Astrocyte of the spinal cord (primary cell): ENCODE results near the gene HPX.

Experiments used
- DNase-seq: peaks from one replicate; pipeline ENCODE4 v3.0.0; 2011; ENCODE audit warnings: low read depth, low spot score
- H3K4me3 ChIP-seq: 2 replicates; pipeline ENCODE4 v1.5.1; 2011; ENCODE audit warnings: low read depth, mild to moderate bottlenecking, low read length, moderate library complexity
- CTCF ChIP-seq: IDR thresholded peaks from 2 replicates; pipeline ENCODE4 v1.5.1; 2012; ENCODE audit warnings: low read depth, mild to moderate bottlenecking, low read length, inconsistent platforms
- in situ Hi-C: cut with HindIII; loops from 2 replicates; pipeline ENCODE4 v1.10.0; 2017; ENCODE audit warnings: low sequenced_read_pairs

The HPX gene

GRCh38 chr11:6437993-6438392, 2.8 kb downstream of the HPX start:
- no peak for DNase-seq
- no peak overlapping the region for H3K4me3 ChIP-seq
- in situ Hi-C loops = no loop called here
- no peak for TF ChIP-seq CTCF

GRCh38 chr11:6437423-6437822, 3.4 kb downstream of the HPX start:
- in situ Hi-C loops = no loop called here
- DNase-seq = no peak
- no peak overlapping the region for H3K4me3 ChIP-seq
- TF ChIP-seq CTCF = no peak

- no peak for DNase-seq
- in situ Hi-C loops = no loop called here
- no peak for TF ChIP-seq CTCF
- H3K4me3 ChIP-seq = no peak overlapping the region
Measured at GRCh38 chr11:6433998-6434660, 6.7 kb downstream of the HPX start.

- DNase-seq = peak; percentile 50
- no peak overlapping the region for H3K4me3 ChIP-seq
- in situ Hi-C loops = no loop called here
- no peak for TF ChIP-seq CTCF
Measured at GRCh38 chr11:6431861-6432260, 8.9 kb downstream of the HPX start.

GRCh38 chr11:6427516-6427915, 13.3 kb downstream of the HPX start:
- no peak for TF ChIP-seq CTCF
- in situ Hi-C loops = no loop called here
- H3K4me3 ChIP-seq = no peak overlapping the region
- DNase-seq = no peak

GRCh38 chr11:6420677-6421076, 20.1 kb downstream of the HPX start:
- TF ChIP-seq CTCF = no peak
- in situ Hi-C loops = no loop called here

More at GRCh38 chr11:6420677-6421076, 20.1 kb downstream of the HPX start:
- no peak overlapping the region for H3K4me3 ChIP-seq
- no peak for DNase-seq
